HCT116 (cell line): Measurements from ENCODE around the gene POU3F1. TPM values are rescaled to one million over a fixed set of nuclear protein-coding genes. Genes with fewer than 3 reads are reported as not detected.
A peak's percentile ranks its signal among the peaks of the same experiment; 100 is the strongest.

Source experiments
- ATAC-seq: fragments of 200-7000 bp; cut with Tn5 transposase; 2 replicates; pipeline ENCODE4 v1.9.1; 2020; ENCODE audit warnings: mild to moderate bottlenecking, moderate library complexity
- BruUV-seq: library from RNA; stranded (reverse); fragments of 400-500 nt; replicated peaks from 2 replicates; lab custom pipeline; 2021; lab: Mats Ljungman, UMichigan
- CTCF ChIA-PET: fragments of 300-600 bp; sonication (Branson Sonifier 250); formaldehyde crosslinking; loops from one replicate; lab custom pipeline; 2021; ENCODE audit warnings: antibody characterized with exemption; lab: Charles Lee
- POLR2A ChIA-PET: fragments of 300-600, 350-600 bp; sonication (Branson Sonifier 250); formaldehyde crosslinking; loops from one replicate; lab custom pipeline; 2021; ENCODE audit warnings: antibody characterized with exemption; lab: Charles Lee
- RAD21 ChIA-PET, 2 experiments: fragments of 300-600 bp; sonication (Branson Sonifier 250); formaldehyde crosslinking; loops; one replicate each; lab custom pipeline; 2023; ENCODE audit warnings: low total read pairs in 2 of 2; ENCODE audit not compliant: uncharacterized antibody in 2 of 2, unreplicated experiment in 2 of 2, low non-redundant PET in 1 of 2; lab: Charles Lee
- DNase-seq: peaks from one replicate; pipeline ENCODE4 v3.0.0-alpha.2; 2010; ENCODE audit warnings: low read depth, low spot score
- H2AFZ ChIP-seq: fragments of 200-600 bp; shearing (Covaris generic), sonication (generic); 2 replicates; pipeline ENCODE4 v1.6.1; 2017; ENCODE audit warnings: low read depth, mixed run types, mixed read lengths, antibody characterized with exemption, low read length; ENCODE audit not compliant: poor library complexity, severe bottlenecking
- H3K27ac ChIP-seq: 2 replicates; pipeline ENCODE4 v1.5.1; 2012; ENCODE audit warnings: low read depth, low read length
- H3K27me3 ChIP-seq: fragments of 200-600 bp; sonication (generic); 2 replicates; pipeline ENCODE4 v1.6.1; 2016; ENCODE audit warnings: mixed run types, low read length, mixed read lengths; ENCODE audit not compliant: insufficient read depth
- H3K36me3 ChIP-seq, 2 experiments: fragments of 200-500 bp in 1 of 2; fragments of 200-600 bp in 1 of 2; sonication (Bioruptor generic) in 1 of 2; sonication (generic) in 1 of 2; 2 replicates each; pipeline versions ENCODE4 v1.5.1 to v1.6.1; 2014 to 2016; ENCODE audit warnings: low read length in 2 of 2, inconsistent platforms in 1 of 2, mixed read lengths in 1 of 2, mixed run types in 1 of 2; ENCODE audit not compliant: insufficient read depth in 2 of 2, control insufficient read depth in 1 of 2
- H3K4me1 ChIP-seq, 2 experiments: fragments of 200-600 bp in 1 of 2; sonication (generic) in 1 of 2; 2 replicates each; pipeline versions ENCODE4 v1.5.1 to v1.6.1; 2012 to 2017; ENCODE audit warnings: low read length in 2 of 2, inconsistent platforms in 1 of 2, mild to moderate bottlenecking in 1 of 2, mixed read lengths in 1 of 2, mixed run types in 1 of 2, moderate library complexity in 1 of 2; ENCODE audit not compliant: insufficient read depth in 2 of 2, control insufficient read depth in 1 of 2
- H3K4me2 ChIP-seq: fragments of 200-600 bp; sonication (generic); 2 replicates; pipeline ENCODE4 v1.6.1; 2017; ENCODE audit warnings: mixed run types, low read length, mixed read lengths
- H3K4me3 ChIP-seq, 2 experiments: fragments of 200-600 bp in 1 of 2; sonication (generic) in 1 of 2; replicated peaks in 1 of 2; 2 replicates each; pipeline ENCODE4 v1.5.1; 2011 to 2016; ENCODE audit warnings: low read length in 2 of 2, control low read depth in 1 of 2, low read depth in 1 of 2, mild to moderate bottlenecking in 1 of 2, mixed read lengths in 1 of 2, mixed run types in 1 of 2
- H3K79me2 ChIP-seq: fragments of 200-600 bp; sonication (generic); 2 replicates; pipeline ENCODE4 v1.6.1; 2017; ENCODE audit warnings: mild to moderate bottlenecking, mixed run types, low read length, moderate library complexity, mixed read lengths; ENCODE audit not compliant: insufficient read depth
- H3K9ac ChIP-seq: fragments of 200-600 bp; sonication (generic); 2 replicates; pipeline ENCODE4 v1.6.1; 2016; ENCODE audit warnings: low read length, mixed read lengths
- H3K9me2 ChIP-seq: fragments of 200-600 bp; sonication (generic), shearing (Covaris generic); 2 replicates; pipeline ENCODE4 v1.6.1; 2017; ENCODE audit warnings: mixed run types, mild to moderate bottlenecking, moderate library complexity; ENCODE audit not compliant: insufficient read depth
- H3K9me3 ChIP-seq, 2 experiments: fragments of 200-500 bp in 1 of 2; fragments of 200-600 bp in 1 of 2; sonication (Bioruptor generic) in 1 of 2; sonication (generic) in 1 of 2; 2 replicates each; pipeline ENCODE4 v1.6.1; 2014 to 2017; ENCODE audit warnings: low read length in 2 of 2, mixed read lengths in 2 of 2, inconsistent platforms in 1 of 2, low read depth in 1 of 2, mild to moderate bottlenecking in 1 of 2, mixed run types in 1 of 2, moderate library complexity in 1 of 2; ENCODE audit not compliant: control insufficient read depth in 1 of 2, insufficient read depth in 1 of 2
- H4K20me1 ChIP-seq: fragments of 200-600 bp; sonication (generic), shearing (Covaris generic); 2 replicates; pipeline ENCODE4 v1.6.1; 2017; ENCODE audit warnings: mixed run types, mild to moderate bottlenecking, moderate library complexity; ENCODE audit not compliant: insufficient read depth
- ELF1 ChIP-seq: IDR thresholded peaks from 2 replicates; pipeline ENCODE4 v1.6.1; 2012; ENCODE audit warnings: low read depth, borderline replicate concordance
- EZH2 ChIP-seq: fragments of 200-600 bp; sonication (generic); IDR thresholded peaks from 2 replicates; pipeline ENCODE4 v1.6.1; 2017; ENCODE audit warnings: antibody characterized with exemption, mixed run types
- JUND ChIP-seq: IDR thresholded peaks from 2 replicates; pipeline ENCODE4 v1.6.1; 2012
- MAX ChIP-seq: IDR thresholded peaks from 2 replicates; pipeline ENCODE4 v1.6.1; 2012
- POLR2A ChIP-seq: IDR thresholded peaks from 2 replicates; pipeline ENCODE4 v1.7.0; 2011; ENCODE audit warnings: borderline replicate concordance; ENCODE audit not compliant: insufficient read depth, insufficient read length; ENCODE audit errors: extremely low read depth
- RAD21 ChIP-seq: IDR thresholded peaks from 2 replicates; pipeline ENCODE4 v1.6.1; 2012; ENCODE audit warnings: low read depth, mild to moderate bottlenecking
- SIN3A ChIP-seq: IDR thresholded peaks from 2 replicates; pipeline ENCODE4 v1.6.1; 2012; ENCODE audit warnings: low read depth
- YY1 ChIP-seq: IDR thresholded peaks from 2 replicates; pipeline ENCODE4 v1.6.1; 2011; ENCODE audit warnings: low read length, low read depth, moderate library complexity, mild to moderate bottlenecking; ENCODE audit not compliant: insufficient replicate concordance; ENCODE audit errors: extremely low read depth
- intact Hi-C: fragments of 100-400 bp; cut with micrococcal nuclease; formaldehyde crosslinking; loops from 2 replicates; pipeline ENCODE4 v1.10.0; 2022
- total RNA-seq: library from RNA; stranded (reverse); gene quantifications from one replicate; pipeline ENCODE4 v1.2.1, GENCODE V29; 2021; ENCODE audit not compliant: unreplicated experiment
- TF ChIP-seq, protein P1 (sequence below), 3 experiments: fragments of 200-600 bp in 1 of 3; sonication (generic) in 1 of 3; IDR thresholded peaks in 2 of 3; conservative IDR thresholded peaks in 1 of 3; 2 replicates each; pipeline ENCODE4 v1.5.1; 2012 to 2017; ENCODE audit warnings: low read depth in 2 of 3, low read length in 2 of 3, antibody characterized with exemption in 1 of 3, borderline replicate concordance in 1 of 3, control low read depth in 1 of 3, mild to moderate bottlenecking in 1 of 3, mixed read lengths in 1 of 3, mixed run types in 1 of 3, moderate library complexity in 1 of 3; ENCODE audit not compliant: insufficient read depth in 1 of 3

The POU3F1 gene
- total RNA-seq, 1 experiment from 2014 or later: not detected

DNA sequence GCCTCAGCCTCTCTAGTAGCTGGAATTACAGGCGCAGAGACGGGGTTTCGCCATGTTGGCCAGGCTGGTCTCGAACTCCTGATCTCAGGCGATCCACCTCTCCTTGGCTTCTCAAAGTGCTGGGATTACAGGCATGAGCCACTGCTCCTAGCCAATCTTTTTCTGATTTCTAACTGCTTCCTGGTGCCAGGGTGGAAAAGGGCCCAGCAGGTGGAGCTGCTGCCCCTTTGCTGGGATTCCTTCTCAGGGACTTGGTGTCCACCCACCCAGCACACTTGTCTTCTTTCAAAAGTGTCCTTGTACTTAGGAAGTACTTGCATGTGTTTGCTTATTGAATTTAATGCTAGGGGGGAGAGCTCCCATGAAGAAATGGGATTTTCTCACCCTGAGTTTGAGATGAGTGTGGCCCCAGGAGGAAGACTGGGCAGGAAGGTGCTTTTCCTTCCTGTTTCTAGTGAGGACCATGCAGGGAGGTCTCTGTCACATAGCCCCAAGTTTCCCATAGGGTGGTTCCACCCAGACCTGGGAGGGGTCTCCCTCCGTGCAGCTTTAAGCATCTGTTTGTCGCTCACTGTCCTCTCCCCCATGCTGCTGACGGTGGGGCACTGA is 19.9 kb downstream of the POU3F1 start:
- Histone ChIP-seq H3K4me3 (no peak overlapping the region), H3K27ac (no peak overlapping the region)
- CTCF ChIA-PET: no interaction called here

More for the DNA sequence above, 19.9 kb downstream of the POU3F1 start:
- H2AFZ ChIP-seq: no peak overlapping the region
- H3K4me1 ChIP-seq: peaks cover 0 to 14% of the 10 kb centered on the region in 2 experiments; a peak in 1 of 4 replicates
- ATAC-seq (peak; percentile 73), DNase-seq (no peak)
- no peaks in the 10 kb centered on the region for H4K20me1 ChIP-seq
- peaks cover 3% of the 10 kb centered on the region; the same call in 1 of the 2 replicates for H3K79me2 ChIP-seq
- BruUV-seq: no TSS peak
- ChIA-PET POLR2A (no interaction called here), RAD21 (no interaction called here)
- H3K36me3 ChIP-seq: peaks cover 35 to 48% of the 10 kb centered on the region in 2 experiments; a peak in 3 of 4 replicates
- H3K4me2 ChIP-seq: no peak overlapping the region
- no peaks in the 10 kb centered on the region for H3K9me3 ChIP-seq
- TF ChIP-seq, protein P1, sequence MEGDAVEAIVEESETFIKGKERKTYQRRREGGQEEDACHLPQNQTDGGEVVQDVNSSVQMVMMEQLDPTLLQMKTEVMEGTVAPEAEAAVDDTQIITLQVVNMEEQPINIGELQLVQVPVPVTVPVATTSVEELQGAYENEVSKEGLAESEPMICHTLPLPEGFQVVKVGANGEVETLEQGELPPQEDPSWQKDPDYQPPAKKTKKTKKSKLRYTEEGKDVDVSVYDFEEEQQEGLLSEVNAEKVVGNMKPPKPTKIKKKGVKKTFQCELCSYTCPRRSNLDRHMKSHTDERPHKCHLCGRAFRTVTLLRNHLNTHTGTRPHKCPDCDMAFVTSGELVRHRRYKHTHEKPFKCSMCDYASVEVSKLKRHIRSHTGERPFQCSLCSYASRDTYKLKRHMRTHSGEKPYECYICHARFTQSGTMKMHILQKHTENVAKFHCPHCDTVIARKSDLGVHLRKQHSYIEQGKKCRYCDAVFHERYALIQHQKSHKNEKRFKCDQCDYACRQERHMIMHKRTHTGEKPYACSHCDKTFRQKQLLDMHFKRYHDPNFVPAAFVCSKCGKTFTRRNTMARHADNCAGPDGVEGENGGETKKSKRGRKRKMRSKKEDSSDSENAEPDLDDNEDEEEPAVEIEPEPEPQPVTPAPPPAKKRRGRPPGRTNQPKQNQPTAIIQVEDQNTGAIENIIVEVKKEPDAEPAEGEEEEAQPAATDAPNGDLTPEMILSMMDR (IDR thresholded peaks at IDR 0.05 in 2 of 3, conservative IDR thresholded peaks at IDR 0.05 in 1 of 3; ENCODE audit: borderline replicate concordance in 1 of 3, insufficient read depth in 1 of 3, low read depth in 2 of 3, low read length in 2 of 3): peak; percentile 61 to 69 (median 62); a peak in 5 of 6 replicates
- TF ChIP-seq YY1 (no peak), POLR2A (no peak), JUND (no peak), RAD21 (peak; percentile 78), EZH2 (no peak), ELF1 (no peak), SIN3A (no peak), MAX (no peak)
- H3K27me3 ChIP-seq: no peaks in the 10 kb centered on the region
- no peaks in the 10 kb centered on the region for H3K9me2 ChIP-seq
- no peak overlapping the region for H3K9ac ChIP-seq
- intact Hi-C loops: loop anchor here (1.0 to 5.0 kb wide), 3 partner anchors 560 to 809 kb away; no protein-coding TSS in a partner anchor
